Caco-2 (cell line): Measurements from ENCODE around the gene PRAMEF9. TPM values are rescaled to one million over a fixed set of nuclear protein-coding genes. Genes with fewer than 3 reads are reported as not detected.
"Not testable (repeated sequence)": the region's sequence is repeated elsewhere in the genome, so short reads cannot be mapped to it uniquely, and the experiment has no call there.

Source experiments
- BruUV-seq: library from RNA; stranded (reverse); fragments of 400-500 nt; replicated peaks from 2 replicates; lab custom pipeline; 2021; lab: Mats Ljungman, UMichigan
- CTCF ChIA-PET: fragments of 300-600 bp; sonication (Branson Sonifier 250); formaldehyde crosslinking; loops from one replicate; lab custom pipeline; 2022; ENCODE audit warnings: antibody characterized with exemption; lab: Charles Lee
- POLR2A ChIA-PET: fragments of 300-600 bp; sonication (Branson Sonifier 250); formaldehyde crosslinking; loops from one replicate; lab custom pipeline; 2022; ENCODE audit warnings: antibody characterized with exemption; lab: Charles Lee
- DNase-seq, 2 experiments: peaks; one replicate each; pipeline versions ENCODE4 v3.0.0 to v3.0.0-alpha.2; 2020 to 2022
- H3K27me3 ChIP-seq: replicated peaks from 2 replicates; pipeline ENCODE4 v1.6.0; 2011; ENCODE audit warnings: low read length; ENCODE audit not compliant: control insufficient read depth, insufficient read depth
- H3K36me3 ChIP-seq: 2 replicates; pipeline ENCODE4 v1.5.1; 2011; ENCODE audit warnings: low read length; ENCODE audit not compliant: control insufficient read depth, insufficient read depth
- H3K4me1 ChIP-seq: fragments of 250-450 bp; sonication (Bioruptor Pico); 2 replicates; pipeline ENCODE4 v1.5.1; 2020; ENCODE audit warnings: mild to moderate bottlenecking
- H3K4me3 ChIP-seq: 2 replicates; pipeline ENCODE4 v1.5.1; 2011; ENCODE audit warnings: low read depth, mild to moderate bottlenecking, control low read depth, low read length
- H3K9me3 ChIP-seq: fragments of 250-450 bp; sonication (Bioruptor Pico); 2 replicates; pipeline ENCODE4 v1.5.1; 2020; ENCODE audit warnings: mild to moderate bottlenecking, moderate library complexity
- H3K27ac Mint-ChIP-seq: one replicate; pipeline ENCODE4 v1.8.0; 2022; ENCODE audit warnings: mixed read lengths; ENCODE audit not compliant: unreplicated experiment
- H3K27me3 Mint-ChIP-seq: one replicate; pipeline ENCODE4 v1.8.0; 2022; ENCODE audit warnings: mixed read lengths; ENCODE audit not compliant: insufficient read depth, unreplicated experiment
- H3K36me3 Mint-ChIP-seq: one replicate; pipeline ENCODE4 v1.8.0; 2022; ENCODE audit warnings: mild to moderate bottlenecking, mixed read lengths; ENCODE audit not compliant: insufficient read depth, unreplicated experiment
- H3K4me1 Mint-ChIP-seq: one replicate; pipeline ENCODE4 v1.8.0; 2022; ENCODE audit warnings: low read depth, mixed read lengths; ENCODE audit not compliant: unreplicated experiment
- H3K4me3 Mint-ChIP-seq: one replicate; pipeline ENCODE4 v1.8.0; 2022; ENCODE audit warnings: mild to moderate bottlenecking, moderate library complexity, mixed read lengths; ENCODE audit not compliant: unreplicated experiment
- H3K9me3 Mint-ChIP-seq: one replicate; pipeline ENCODE4 v1.8.0; 2022; ENCODE audit warnings: mixed read lengths; ENCODE audit not compliant: unreplicated experiment
- intact Hi-C: fragments of 100-400 bp; cut with micrococcal nuclease; formaldehyde crosslinking; loops from one replicate; pipeline ENCODE4 v1.10.0; 2022; ENCODE audit not compliant: unreplicated experiment
- total RNA-seq: library from RNA; stranded (reverse); gene quantifications from 2 replicates; pipeline ENCODE4 v1.2.3, GENCODE V29; 2022
- TF ChIP-seq, protein P1 (sequence below), 2 experiments: fragments of 200-600 bp in 1 of 2; IDR thresholded peaks; 1 replicate in 1 of 2; 2 replicates in 1 of 2; pipeline versions ENCODE4 v1.5.1 to v1.8.0; 2011 to 2022; ENCODE audit warnings: antibody characterized with exemption in 1 of 2, control low read depth in 1 of 2, inconsistent platforms in 1 of 2, low read depth in 1 of 2, low read length in 1 of 2, mild to moderate bottlenecking in 1 of 2, moderate library complexity in 1 of 2; ENCODE audit not compliant: insufficient read depth in 1 of 2, severe bottlenecking in 1 of 2, unreplicated experiment in 1 of 2

The PRAMEF9 gene
- total RNA-seq, 1 experiment from 2014 or later = not detected

DNA sequence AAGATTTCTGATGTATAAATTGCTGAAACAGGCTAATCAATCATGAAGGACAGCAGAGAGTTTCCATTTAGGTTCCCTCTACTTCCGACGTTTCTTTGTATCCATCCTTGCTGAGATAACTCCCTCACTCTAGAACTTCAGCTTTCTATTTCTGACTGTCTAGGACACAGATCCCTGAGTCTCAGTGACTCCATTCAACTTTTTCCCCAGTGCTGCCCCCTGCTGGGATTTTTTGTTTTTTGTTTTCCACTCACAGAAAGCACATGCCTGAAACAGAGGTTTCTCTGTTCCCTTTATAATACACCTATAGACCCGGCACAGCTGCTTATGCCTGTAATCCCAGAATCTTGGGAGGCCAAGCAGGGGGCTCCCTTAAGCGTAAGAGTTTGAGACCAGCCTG, 51.1 kb downstream of the PRAMEF9 start:
- H3K27ac Mint-ChIP-seq, H3K9me3 ChIP-seq, DNase-seq, BruUV-seq, H3K27me3 Mint-ChIP-seq, H3K27me3 ChIP-seq, H3K4me3 ChIP-seq, H3K36me3 ChIP-seq, H3K4me1 ChIP-seq, H3K4me3 Mint-ChIP-seq, intact Hi-C loops, H3K4me1 Mint-ChIP-seq, H3K9me3 Mint-ChIP-seq, CTCF ChIA-PET, POLR2A ChIA-PET, H3K36me3 Mint-ChIP-seq: not testable (repeated sequence)

DNA sequence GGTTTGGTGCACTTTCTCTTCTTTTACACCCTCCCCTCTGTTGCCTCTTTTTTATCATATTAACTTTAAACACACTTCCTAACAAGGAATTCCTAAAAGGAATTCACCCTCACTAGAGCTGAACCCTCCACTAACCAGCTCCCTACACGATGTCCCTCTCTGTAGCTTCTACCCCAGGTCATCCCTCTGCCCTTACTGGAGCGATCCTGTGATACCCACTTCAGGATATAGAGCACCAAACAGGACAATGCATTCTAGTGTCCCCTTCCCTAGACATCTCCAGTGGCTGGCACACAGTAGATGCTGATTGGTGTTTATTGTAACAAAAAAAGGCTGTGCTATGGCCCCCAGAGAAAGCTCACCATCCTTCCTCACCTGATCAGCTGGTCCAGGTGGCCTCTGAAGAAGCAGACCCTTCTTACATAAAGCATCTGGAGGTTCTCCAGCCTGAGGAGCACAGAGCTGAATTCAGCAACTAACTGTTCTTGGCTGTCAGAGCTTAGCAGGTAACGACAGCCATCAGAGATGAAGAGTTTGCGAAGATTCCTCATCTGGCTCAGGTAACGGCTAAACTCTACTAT, 52.9 kb downstream of the PRAMEF9 start:
- H3K36me3 Mint-ChIP-seq = no peaks in the 10 kb centered on the region
- H3K9me3 Mint-ChIP-seq = no peaks in the 10 kb centered on the region
- Histone ChIP-seq H3K9me3 (no peaks in the 10 kb centered on the region), H3K4me3 (no peak overlapping the region), H3K36me3 (no peaks in the 10 kb centered on the region), H3K27me3 (no peaks in the 10 kb centered on the region), H3K4me1 (no peaks in the 10 kb centered on the region)
- DNase-seq = no peak
- CTCF ChIA-PET = interaction anchor here (0.6 kb wide), 1 partner anchor 202 kb away, joined by 3 read pairs; no protein-coding TSS in a partner anchor
- H3K27me3 Mint-ChIP-seq = peaks cover 3% of the 10 kb centered on the region
- no peak overlapping the region for H3K4me3 Mint-ChIP-seq
- no peak overlapping the region for H3K27ac Mint-ChIP-seq
- intact Hi-C loops = no loop called here
- H3K4me1 Mint-ChIP-seq = no peaks in the 10 kb centered on the region
- POLR2A ChIA-PET = no interaction called here
- TF ChIP-seq, protein P1, sequence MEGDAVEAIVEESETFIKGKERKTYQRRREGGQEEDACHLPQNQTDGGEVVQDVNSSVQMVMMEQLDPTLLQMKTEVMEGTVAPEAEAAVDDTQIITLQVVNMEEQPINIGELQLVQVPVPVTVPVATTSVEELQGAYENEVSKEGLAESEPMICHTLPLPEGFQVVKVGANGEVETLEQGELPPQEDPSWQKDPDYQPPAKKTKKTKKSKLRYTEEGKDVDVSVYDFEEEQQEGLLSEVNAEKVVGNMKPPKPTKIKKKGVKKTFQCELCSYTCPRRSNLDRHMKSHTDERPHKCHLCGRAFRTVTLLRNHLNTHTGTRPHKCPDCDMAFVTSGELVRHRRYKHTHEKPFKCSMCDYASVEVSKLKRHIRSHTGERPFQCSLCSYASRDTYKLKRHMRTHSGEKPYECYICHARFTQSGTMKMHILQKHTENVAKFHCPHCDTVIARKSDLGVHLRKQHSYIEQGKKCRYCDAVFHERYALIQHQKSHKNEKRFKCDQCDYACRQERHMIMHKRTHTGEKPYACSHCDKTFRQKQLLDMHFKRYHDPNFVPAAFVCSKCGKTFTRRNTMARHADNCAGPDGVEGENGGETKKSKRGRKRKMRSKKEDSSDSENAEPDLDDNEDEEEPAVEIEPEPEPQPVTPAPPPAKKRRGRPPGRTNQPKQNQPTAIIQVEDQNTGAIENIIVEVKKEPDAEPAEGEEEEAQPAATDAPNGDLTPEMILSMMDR (IDR thresholded peaks at IDR 0.05; ENCODE audit: insufficient read depth in 1 of 2, low read depth in 1 of 2, low read length in 1 of 2, severe bottlenecking in 1 of 2, unreplicated experiment in 1 of 2) = no peak
- BruUV-seq = no TSS peak

DNA sequence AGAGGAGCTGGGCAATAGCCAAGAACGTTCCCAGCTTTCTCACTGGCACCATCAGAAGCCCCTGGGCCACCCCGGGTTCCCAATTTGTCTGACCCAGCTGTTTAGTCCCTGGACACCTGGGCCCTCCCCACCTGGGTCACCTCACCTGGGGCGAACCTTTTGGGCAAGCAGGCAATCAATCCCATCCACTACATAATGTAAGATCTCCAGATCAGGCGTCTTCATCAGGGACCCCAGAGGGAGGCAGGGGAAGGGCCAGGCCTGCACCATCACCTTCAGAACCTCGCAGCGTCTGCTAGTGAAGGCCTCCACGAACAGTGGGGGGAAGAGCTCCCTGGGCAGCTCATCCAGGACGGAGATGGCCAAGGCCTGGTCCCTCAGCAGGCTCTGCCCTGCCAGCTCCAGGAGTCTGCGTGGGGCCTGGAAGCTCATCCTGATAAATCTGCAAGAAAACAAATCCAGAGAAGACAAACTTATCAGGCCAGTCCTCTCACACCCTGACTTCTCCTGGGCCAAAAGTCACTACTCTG, 54.1 kb downstream of the PRAMEF9 start, which contains the start of gene PRAMEF18:
Gene PRAMEF18, minus strand, starts transcription at position 480 of the 530 bp plus-strand sequence. Its CDS starts 48 bp downstream, at position 432.
- H3K27me3 ChIP-seq, intact Hi-C loops, H3K4me3 Mint-ChIP-seq, H3K27me3 Mint-ChIP-seq, H3K36me3 Mint-ChIP-seq, DNase-seq, H3K27ac Mint-ChIP-seq, H3K36me3 ChIP-seq, H3K9me3 Mint-ChIP-seq, CTCF ChIA-PET, H3K4me3 ChIP-seq, BruUV-seq, H3K4me1 ChIP-seq, H3K4me1 Mint-ChIP-seq, H3K9me3 ChIP-seq, POLR2A ChIA-PET: not testable (repeated sequence)

DNA sequence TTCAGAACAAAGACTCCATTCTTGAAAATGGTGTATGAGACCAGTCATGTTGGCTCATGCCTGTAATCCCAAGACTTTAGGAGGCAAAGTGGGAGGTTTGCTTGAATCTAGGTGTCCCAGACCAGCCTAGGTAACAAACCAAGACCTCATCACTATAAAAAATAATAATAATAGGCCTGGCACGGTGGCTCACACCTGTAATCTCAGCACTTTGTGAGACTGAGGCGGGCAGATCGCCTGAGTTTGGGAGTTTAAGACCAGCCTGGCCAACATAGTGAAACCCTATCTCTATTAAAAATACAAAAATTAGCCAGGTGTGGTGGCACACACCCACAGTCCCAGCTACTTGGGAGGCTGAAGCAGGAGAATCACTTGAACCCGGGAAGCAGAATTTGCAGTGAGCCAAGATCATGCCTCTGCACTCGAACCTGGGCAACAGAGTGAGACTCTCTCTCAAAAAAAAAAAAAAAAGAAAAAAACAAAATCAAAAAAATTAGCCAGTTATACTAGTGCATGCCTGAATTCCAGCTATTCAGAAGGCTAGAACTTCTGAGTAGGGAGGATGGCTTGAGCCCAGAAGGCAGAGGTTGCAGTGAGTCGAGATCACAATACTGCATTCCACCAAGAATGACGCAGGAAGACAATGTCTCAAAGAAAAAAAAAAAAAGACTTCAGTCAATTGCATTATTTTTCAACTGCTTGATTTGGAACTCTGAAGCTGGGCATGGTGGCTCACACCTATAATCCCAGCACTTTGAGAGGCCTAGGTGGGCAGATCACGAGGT, 55.8 kb downstream of the PRAMEF9 start:
- H3K36me3 ChIP-seq, H3K27me3 Mint-ChIP-seq, CTCF ChIA-PET, H3K36me3 Mint-ChIP-seq, H3K27ac Mint-ChIP-seq, H3K4me1 ChIP-seq, H3K4me3 Mint-ChIP-seq, H3K4me1 Mint-ChIP-seq, H3K9me3 Mint-ChIP-seq, intact Hi-C loops, DNase-seq, H3K9me3 ChIP-seq, H3K4me3 ChIP-seq, H3K27me3 ChIP-seq, POLR2A ChIA-PET, BruUV-seq: not testable (repeated sequence)
